ENCODE measurements around the gene MAGI2.

DNA sequence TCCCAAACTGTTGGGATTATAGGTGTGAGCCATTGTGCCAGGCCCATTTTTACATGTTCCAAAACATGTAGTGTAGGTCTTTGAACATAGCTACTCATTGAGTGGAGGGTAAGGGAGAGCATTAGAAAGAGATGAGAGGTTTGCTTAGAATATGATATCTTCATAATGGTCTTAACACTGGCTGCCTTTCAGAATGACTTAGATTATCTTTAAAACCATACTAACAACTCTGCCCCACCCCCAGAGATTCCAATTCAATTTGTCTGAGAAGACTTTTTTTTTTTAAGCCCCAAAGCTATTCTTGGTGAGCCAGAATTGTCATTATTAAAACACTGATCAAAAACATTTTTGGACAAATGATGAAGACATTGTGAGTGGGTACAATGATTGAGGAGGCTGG, 1486.0 kb downstream of the MAGI2 start:
- TF ChIP-seq, protein P1, sequence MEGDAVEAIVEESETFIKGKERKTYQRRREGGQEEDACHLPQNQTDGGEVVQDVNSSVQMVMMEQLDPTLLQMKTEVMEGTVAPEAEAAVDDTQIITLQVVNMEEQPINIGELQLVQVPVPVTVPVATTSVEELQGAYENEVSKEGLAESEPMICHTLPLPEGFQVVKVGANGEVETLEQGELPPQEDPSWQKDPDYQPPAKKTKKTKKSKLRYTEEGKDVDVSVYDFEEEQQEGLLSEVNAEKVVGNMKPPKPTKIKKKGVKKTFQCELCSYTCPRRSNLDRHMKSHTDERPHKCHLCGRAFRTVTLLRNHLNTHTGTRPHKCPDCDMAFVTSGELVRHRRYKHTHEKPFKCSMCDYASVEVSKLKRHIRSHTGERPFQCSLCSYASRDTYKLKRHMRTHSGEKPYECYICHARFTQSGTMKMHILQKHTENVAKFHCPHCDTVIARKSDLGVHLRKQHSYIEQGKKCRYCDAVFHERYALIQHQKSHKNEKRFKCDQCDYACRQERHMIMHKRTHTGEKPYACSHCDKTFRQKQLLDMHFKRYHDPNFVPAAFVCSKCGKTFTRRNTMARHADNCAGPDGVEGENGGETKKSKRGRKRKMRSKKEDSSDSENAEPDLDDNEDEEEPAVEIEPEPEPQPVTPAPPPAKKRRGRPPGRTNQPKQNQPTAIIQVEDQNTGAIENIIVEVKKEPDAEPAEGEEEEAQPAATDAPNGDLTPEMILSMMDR (IDR thresholded peaks at IDR 0.05) = no peak
- TF ChIP-seq POLR2A (IDR thresholded peaks at IDR 0.05) = no peak
